Erythroblast (primary cell): ENCODE results near the gene CPOX.

ENCODE experiments used
- GATA1 ChIP-seq: IDR thresholded peaks from 2 replicates; pipeline ENCODE4 v1.6.1; 2011; ENCODE audit warnings: low read depth, mild to moderate bottlenecking, control low read depth, low read length, moderate library complexity
- POLR2A ChIP-seq: IDR thresholded peaks from 2 replicates; pipeline ENCODE4 v1.6.1; 2011; ENCODE audit warnings: mild to moderate bottlenecking, low read length

DNA sequence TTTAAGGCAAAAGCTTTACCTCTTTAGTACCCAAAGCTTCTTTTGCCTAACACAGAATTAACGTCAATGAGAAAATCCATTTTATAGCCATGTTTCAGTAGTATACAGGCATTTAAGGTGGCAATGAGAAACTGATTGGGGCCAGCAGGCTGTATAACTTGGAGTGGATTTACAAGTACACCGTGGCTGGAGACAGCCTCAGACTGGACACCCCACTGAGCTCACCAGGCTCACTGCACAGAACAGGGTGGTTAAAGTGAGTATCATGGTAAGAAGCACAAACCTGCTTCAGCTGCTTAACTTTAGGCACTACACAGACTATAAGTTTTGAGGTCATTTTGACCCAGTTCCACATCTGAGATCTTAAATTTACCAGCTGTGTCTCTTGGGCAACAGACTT is 8.9 kb downstream of the CPOX start:
- TF ChIP-seq POLR2A (no peak), GATA1 (no peak)
